MM.1S (cell line): ENCODE measurements around the gene GORASP1.
A peak's percentile ranks its signal among the peaks of the same experiment; 100 is the strongest.

ENCODE experiments used
- DNase-seq: peaks from one replicate; pipeline ENCODE4 v3.0.0-alpha.2; 2015
- H2AFZ ChIP-seq: fragments of 300-600 bp; sonication (generic); 2 replicates; pipeline ENCODE4 v1.6.0; 2016; ENCODE audit warnings: antibody characterized with exemption, low read length
- H3F3A ChIP-seq: fragments of 300-600 bp; sonication (generic); 2 replicates; pipeline ENCODE4 v1.6.1; 2016; ENCODE audit warnings: mild to moderate bottlenecking, antibody characterized with exemption, low read length, moderate library complexity, mixed read lengths; ENCODE audit not compliant: insufficient read depth
- H3K27ac ChIP-seq: fragments of 300-600 bp; sonication (generic); 2 replicates; pipeline ENCODE4 v1.5.1; 2016; ENCODE audit warnings: mild to moderate bottlenecking, low read length
- H3K27me3 ChIP-seq: fragments of 300-600 bp; sonication (generic); replicated peaks from 2 replicates; pipeline ENCODE4 v1.6.0; 2016; ENCODE audit warnings: low read length; ENCODE audit not compliant: insufficient read depth
- H3K36me3 ChIP-seq: fragments of 300-600 bp; sonication (generic); replicated peaks from 2 replicates; pipeline ENCODE4 v1.6.1; 2016; ENCODE audit warnings: mild to moderate bottlenecking, low read length, mixed read lengths; ENCODE audit not compliant: insufficient read depth
- H3K4me1 ChIP-seq: fragments of 300-600 bp; sonication (generic); 2 replicates; pipeline ENCODE4 v1.6.1; 2016; ENCODE audit warnings: low read length, mixed read lengths
- H3K4me2 ChIP-seq: fragments of 300-600 bp; sonication (generic); 2 replicates; pipeline ENCODE4 v1.6.0; 2016; ENCODE audit warnings: low read depth, low read length
- H3K4me3 ChIP-seq: fragments of 300-600 bp; sonication (generic); 2 replicates; pipeline ENCODE4 v1.5.1; 2016; ENCODE audit warnings: low read length, mixed read lengths
- H3K79me2 ChIP-seq: fragments of 300-600 bp; sonication (generic); 2 replicates; pipeline ENCODE4 v1.6.1; 2016; ENCODE audit warnings: mixed run types, low read length, mixed read lengths
- H3K9ac ChIP-seq: fragments of 300-600 bp; sonication (generic); 2 replicates; pipeline ENCODE4 v1.6.1; 2016; ENCODE audit warnings: low read length, mixed read lengths
- H3K9me2 ChIP-seq: fragments of 300-600 bp; sonication (generic); replicated peaks from 2 replicates; pipeline ENCODE4 v1.6.1; 2016; ENCODE audit warnings: mild to moderate bottlenecking, low read length, mixed read lengths; ENCODE audit not compliant: insufficient read depth
- H3K9me3 ChIP-seq: fragments of 300-600 bp; sonication (generic); replicated peaks from 2 replicates; pipeline ENCODE4 v1.6.1; 2016; ENCODE audit warnings: mild to moderate bottlenecking, low read length, mixed read lengths; ENCODE audit not compliant: insufficient read depth
- H4K20me1 ChIP-seq: fragments of 300-600 bp; sonication (generic); 2 replicates; pipeline ENCODE4 v1.6.1; 2016; ENCODE audit warnings: mild to moderate bottlenecking, low read length, moderate library complexity, mixed read lengths; ENCODE audit not compliant: insufficient read depth
- CTCF ChIP-seq: fragments of 300-600 bp; sonication (generic); IDR thresholded peaks from 2 replicates; pipeline ENCODE4 v1.5.1; 2016; ENCODE audit warnings: antibody characterized with exemption, low read length, mixed read lengths
- EZH2 ChIP-seq: fragments of 300-600 bp; sonication (generic); optimal IDR thresholded peaks from 2 replicates; pipeline ENCODE3; 2017; ENCODE audit warnings: low read depth, mild to moderate bottlenecking, antibody characterized with exemption, low read length, mixed read lengths
- EZH2phosphoT487 ChIP-seq: fragments of 300-600 bp; sonication (generic); IDR thresholded peaks from 2 replicates; pipeline ENCODE4 v1.6.1; 2018; ENCODE audit warnings: antibody characterized with exemption, low read length

Gene GORASP1

DNA sequence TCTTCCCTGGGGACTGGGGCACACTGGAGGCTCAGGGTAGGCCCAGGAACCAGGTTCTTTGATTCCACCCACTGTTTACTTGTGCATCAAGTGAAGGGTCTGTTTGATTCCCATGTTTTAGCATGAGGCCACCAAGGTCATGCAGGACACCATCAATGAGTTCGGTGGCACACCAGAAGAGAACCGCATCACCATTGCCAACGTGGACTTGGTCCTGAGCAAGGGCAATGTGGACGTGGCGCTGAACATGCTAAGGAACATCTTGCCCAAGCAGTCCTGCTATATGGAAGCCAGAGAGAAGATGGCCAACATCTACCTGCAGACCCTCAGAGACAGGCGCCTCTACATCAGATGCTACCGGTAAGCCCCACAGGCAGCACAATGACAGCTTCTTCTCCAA lies 21.5 kb upstream of the GORASP1 start:
- Histone ChIP-seq H3K27me3 (no peaks in the 10 kb centered on the region), H3K27ac (no peak overlapping the region), H3K36me3 (no peaks in the 10 kb centered on the region), H3K4me2 (no peak overlapping the region), H3K4me3 (no peak overlapping the region), H3K9ac (no peak overlapping the region), H3F3A (no peaks in the 10 kb centered on the region), H4K20me1 (no peaks in the 10 kb centered on the region), H3K4me1 (0 out of 2 replicates have a peak, but pooled peaks cover 7% of the 10 kb centered on the region), H3K79me2 (no peaks in the 10 kb centered on the region), H2AFZ (no peak overlapping the region), H3K9me3 (no peaks in the 10 kb centered on the region), H3K9me2 (no peaks in the 10 kb centered on the region)
- TF ChIP-seq EZH2 (no peak), CTCF (no peak), EZH2phosphoT487 (no peak)
- no peak for DNase-seq

GRCh38 chr3:39127908-39128304 lies 20.5 kb upstream of the GORASP1 start:
- no peak overlapping the region for H3K9ac ChIP-seq
- H3K4me2 ChIP-seq = no peak overlapping the region

GRCh38 chr3:39127269-39127907 lies 20.0 kb upstream of the GORASP1 start:
- no peaks in the 10 kb centered on the region for H4K20me1 ChIP-seq
- H3K4me3 ChIP-seq = no peak overlapping the region
- TF ChIP-seq EZH2phosphoT487 = no peak
- no peak for TF ChIP-seq CTCF
- no peak for TF ChIP-seq EZH2

More at GRCh38 chr3:39127908-39128304, 20.5 kb upstream of the GORASP1 start:
- Histone ChIP-seq H3K9me2 (no peaks in the 10 kb centered on the region), H3K36me3 (no peaks in the 10 kb centered on the region), H2AFZ (no peak overlapping the region), H3K79me2 (no peaks in the 10 kb centered on the region), H3K27me3 (no peaks in the 10 kb centered on the region), H3K9me3 (no peaks in the 10 kb centered on the region), H3K4me1 (0 out of 2 replicates have a peak, but pooled peaks cover 7% of the 10 kb centered on the region), H4K20me1 (no peaks in the 10 kb centered on the region), H3F3A (no peaks in the 10 kb centered on the region), H3K27ac (no peak overlapping the region), H3K4me3 (no peak overlapping the region)
- no peak for DNase-seq
- TF ChIP-seq EZH2 (no peak), EZH2phosphoT487 (no peak)

GRCh38 chr3:39126532-39127071 lies 19.2 kb upstream of the GORASP1 start:
- H3K36me3 ChIP-seq = no peaks in the 10 kb centered on the region
- no peaks in the 10 kb centered on the region for H3F3A ChIP-seq
- no peak overlapping the region for H2AFZ ChIP-seq
- no peaks in the 10 kb centered on the region for H3K27me3 ChIP-seq
- H3K9ac ChIP-seq = no peak overlapping the region
- no peak overlapping the region for H3K27ac ChIP-seq
- no peaks in the 10 kb centered on the region for H3K9me2 ChIP-seq
- no peaks in the 10 kb centered on the region for H3K79me2 ChIP-seq
- no peak overlapping the region for H3K4me3 ChIP-seq
- no peaks in the 10 kb centered on the region for H3K9me3 ChIP-seq
- no peaks in the 10 kb centered on the region for H4K20me1 ChIP-seq
- H3K4me2 ChIP-seq = no peak overlapping the region
- DNase-seq = peak; percentile 38
- H3K4me1 ChIP-seq = 0 out of 2 replicates have a peak, but pooled peaks cover 7% of the 10 kb centered on the region
- TF ChIP-seq CTCF (peak; percentile 44), EZH2phosphoT487 (no peak), EZH2 (no peak)

More at GRCh38 chr3:39127269-39127907, 20.0 kb upstream of the GORASP1 start:
- Histone ChIP-seq H3K4me1 (0 out of 2 replicates have a peak, but pooled peaks cover 7% of the 10 kb centered on the region), H3K27ac (no peak overlapping the region), H3K79me2 (no peaks in the 10 kb centered on the region), H3F3A (no peaks in the 10 kb centered on the region), H3K36me3 (no peaks in the 10 kb centered on the region), H3K9ac (no peak overlapping the region), H2AFZ (no peak overlapping the region), H3K9me3 (no peaks in the 10 kb centered on the region), H3K9me2 (no peaks in the 10 kb centered on the region), H3K27me3 (no peaks in the 10 kb centered on the region), H3K4me2 (no peak overlapping the region)
- DNase-seq = no peak
